Measurements from ENCODE around the gene ZNF385C. TPM values are rescaled to one million over a fixed set of nuclear protein-coding genes. Genes with fewer than 3 reads are reported as not detected.
"Not testable (repeated sequence)": the region's sequence is repeated elsewhere in the genome, so short reads cannot be mapped to it uniquely, and the experiment has no call there.

The ZNF385C gene
- total and polyA plus RNA-seq, 7 experiments from 2014 or later: 0.15 to 0.45 (median 0.23) TPM; not detected in 3

- not testable (repeated sequence) for H3K4me3 Mint-ChIP-seq
Measured at GRCh38 chr17:42140690-42141089, 42.4 kb upstream of the ZNF385C start.

GRCh38 chr17:42138749-42139492 is 40.6 kb upstream of the ZNF385C start:
- Mint-ChIP-seq H3K36me3 (peaks cover 3 to 18% (median 7%) of the 10 kb centered on the region in 5 donors), H3K4me1 (peaks cover 35 to 83% (median 59%) of the 10 kb centered on the region in 7 donors)
- CTCF ChIA-PET: interaction anchor here (0.7 to 1.2 kb wide), 2 partner anchors 13 to 200 kb away, joined by 3 read pairs; no protein-coding TSS in a partner anchor

More at GRCh38 chr17:42140690-42141089, 42.4 kb upstream of the ZNF385C start:
- H3K27me3 ChIP-seq (ENCODE audit: control insufficient read depth in 2 of 2, insufficient read depth in 2 of 2, low read length in 2 of 2); H3K4me3 ChIP-seq (ENCODE audit: low read length); H3K27ac ChIP-seq (ENCODE audit: low read depth, low read length); H3K27me3 Mint-ChIP-seq; H3K9me3 Mint-ChIP-seq; DNase-seq; H3K4me1 ChIP-seq (ENCODE audit: control insufficient read depth in 2 of 2, insufficient read depth in 2 of 2, low read length in 2 of 2); POLR2A ChIA-PET; ATAC-seq; H3K9me3 ChIP-seq (ENCODE audit: control insufficient read depth in 2 of 3, low read length in 3 of 3); intact Hi-C loops (cut with micrococcal nuclease): not testable (repeated sequence)
- CTCF ChIA-PET: interaction anchor here (0.9 kb wide), 1 partner anchor 233 kb away, joined by 3 read pairs; no protein-coding TSS in a partner anchor
- H3K4me1 Mint-ChIP-seq: peaks cover 24 to 72% (median 56%) of the 10 kb centered on the region in 7 donors
- H3K27ac Mint-ChIP-seq: peak overlapping the region in 2 of 9 donors; percentile 32 to 33
- peaks cover 0 to 57% (median 3%) of the 10 kb centered on the region in 3 experiments for H3K36me3 ChIP-seq (ENCODE audit: control insufficient read depth in 2 of 3, insufficient read depth in 3 of 3, low read length in 3 of 3)
- peaks cover 3 to 17% (median 7%) of the 10 kb centered on the region in 5 donors for H3K36me3 Mint-ChIP-seq

GRCh38 chr17:42136654-42137051 is 38.4 kb upstream of the ZNF385C start:
- ChIA-PET POLR2A (no interaction called here), CTCF (interaction anchor here (0.5 to 1.0 kb wide), 3 partner anchors 23 to 1852 kb away, joined by 3 to 5 read pairs (median 3); no protein-coding TSS in a partner anchor)
- Mint-ChIP-seq H3K9me3 (no peaks in the 10 kb centered on the region), H3K4me1 (peaks cover 42 to 87% (median 67%) of the 10 kb centered on the region in 7 donors), H3K27me3 (no peaks in the 10 kb centered on the region), H3K27ac (peak overlapping the region in 5 of 9 donors; percentile 24 to 81 (median 66)), H3K4me3 (peak overlapping the region in 1 of 10 donors; percentile 36), H3K36me3 (peaks cover 0 to 9% (median 3%) of the 10 kb centered on the region in 5 donors)
- no peak overlapping the region for H3K4me3 ChIP-seq (ENCODE audit: low read length)
- ATAC-seq (no peak), DNase-seq (no peak)
- intact Hi-C loops (cut with micrococcal nuclease): no loop called here
- H3K27ac ChIP-seq (ENCODE audit: low read depth, low read length): no peak overlapping the region
- peaks cover 0 to 35% (median 3%) of the 10 kb centered on the region in 3 experiments for H3K36me3 ChIP-seq (ENCODE audit: control insufficient read depth in 2 of 3, insufficient read depth in 3 of 3, low read length in 3 of 3)
- peaks cover 16 to 22% of the 10 kb centered on the region in 2 donors for H3K4me1 ChIP-seq (ENCODE audit: control insufficient read depth in 2 of 2, insufficient read depth in 2 of 2, low read length in 2 of 2)
- no peaks in the 10 kb centered on the region for H3K9me3 ChIP-seq (ENCODE audit: control insufficient read depth in 2 of 3, low read length in 3 of 3)
- H3K27me3 ChIP-seq (ENCODE audit: control insufficient read depth in 2 of 2, insufficient read depth in 2 of 2, low read length in 2 of 2): no peaks in the 10 kb centered on the region

More at GRCh38 chr17:42138749-42139492, 40.6 kb upstream of the ZNF385C start:
- peak overlapping the region in 2 of 9 donors; percentile 8 to 38 for H3K27ac Mint-ChIP-seq
- ATAC-seq (peak; percentile 7), DNase-seq (no peak)
- POLR2A ChIA-PET: no interaction called here
- H3K27me3 Mint-ChIP-seq: no peaks in the 10 kb centered on the region
- Histone ChIP-seq H3K27me3 (ENCODE audit: control insufficient read depth in 2 of 2, insufficient read depth in 2 of 2, low read length in 2 of 2) (no peaks in the 10 kb centered on the region), H3K4me1 (ENCODE audit: control insufficient read depth in 2 of 2, insufficient read depth in 2 of 2, low read length in 2 of 2) (peaks cover 7 to 11% of the 10 kb centered on the region in 2 donors), H3K4me3 (ENCODE audit: low read length) (no peak overlapping the region), H3K9me3 (ENCODE audit: control insufficient read depth in 2 of 3, low read length in 3 of 3) (no peaks in the 10 kb centered on the region), H3K27ac (ENCODE audit: low read depth, low read length) (no peak overlapping the region), H3K36me3 (ENCODE audit: control insufficient read depth in 2 of 3, insufficient read depth in 3 of 3, low read length in 3 of 3) (peaks cover 0 to 54% (median 3%) of the 10 kb centered on the region in 3 experiments)
- intact Hi-C loops (cut with micrococcal nuclease): no loop called here
- H3K9me3 Mint-ChIP-seq: no peaks in the 10 kb centered on the region
- H3K4me3 Mint-ChIP-seq: no peak overlapping the region

GRCh38 chr17:42135664-42136653 is 37.7 kb upstream of the ZNF385C start:
- H3K4me1 ChIP-seq (ENCODE audit: control insufficient read depth in 2 of 2, insufficient read depth in 2 of 2, low read length in 2 of 2): peaks cover 16 to 22% of the 10 kb centered on the region in 2 donors
- CTCF ChIA-PET: interaction anchor here (0.6 to 1.0 kb wide), 3 partner anchors 23 to 1853 kb away, joined by 3 read pairs; no protein-coding TSS in a partner anchor
- H3K4me3 Mint-ChIP-seq: peak overlapping the region in 8 of 10 donors; percentile 11 to 54 (median 34)
- intact Hi-C loops (cut with micrococcal nuclease): no loop called here
- H3K27me3 Mint-ChIP-seq: no peaks in the 10 kb centered on the region
- no peaks in the 10 kb centered on the region for H3K27me3 ChIP-seq (ENCODE audit: control insufficient read depth in 2 of 2, insufficient read depth in 2 of 2, low read length in 2 of 2)
- peak overlapping the region; percentile 66 to 91 (median 81) for H3K27ac Mint-ChIP-seq
- ATAC-seq: peak; percentile 64
- no peaks in the 10 kb centered on the region for H3K9me3 Mint-ChIP-seq
- no peaks in the 10 kb centered on the region for H3K9me3 ChIP-seq (ENCODE audit: control insufficient read depth in 2 of 3, low read length in 3 of 3)
- peaks cover 38 to 87% (median 67%) of the 10 kb centered on the region in 7 donors for H3K4me1 Mint-ChIP-seq
- H3K36me3 ChIP-seq (ENCODE audit: control insufficient read depth in 2 of 3, insufficient read depth in 3 of 3, low read length in 3 of 3): peaks cover 0 to 33% (median 0%) of the 10 kb centered on the region in 3 experiments
- no peak overlapping the region for H3K27ac ChIP-seq (ENCODE audit: low read depth, low read length)
- no peak for DNase-seq
- H3K36me3 Mint-ChIP-seq: peaks cover 0 to 12% (median 5%) of the 10 kb centered on the region in 5 donors
- no peak overlapping the region for H3K4me3 ChIP-seq (ENCODE audit: low read length)
- POLR2A ChIA-PET: no interaction called here

GRCh38 chr17:42135151-42135550 is 36.9 kb upstream of the ZNF385C start:
- H3K27me3 Mint-ChIP-seq: no peaks in the 10 kb centered on the region
- ChIA-PET POLR2A (interaction anchor here (0.6 kb wide), 1 partner anchor 211 kb away, joined by 5 read pairs; no protein-coding TSS in a partner anchor), CTCF (no interaction called here)
- Histone ChIP-seq H3K4me1 (ENCODE audit: control insufficient read depth in 2 of 2, insufficient read depth in 2 of 2, low read length in 2 of 2) (peaks cover 16 to 22% of the 10 kb centered on the region in 2 donors), H3K36me3 (ENCODE audit: control insufficient read depth in 2 of 3, insufficient read depth in 3 of 3, low read length in 3 of 3) (peaks cover 0 to 40% (median under 1%) of the 10 kb centered on the region in 3 experiments), H3K4me3 (ENCODE audit: low read length) (no peak overlapping the region), H3K9me3 (ENCODE audit: control insufficient read depth in 2 of 3, low read length in 3 of 3) (no peaks in the 10 kb centered on the region), H3K27ac (ENCODE audit: low read depth, low read length) (no peak overlapping the region), H3K27me3 (ENCODE audit: control insufficient read depth in 2 of 2, insufficient read depth in 2 of 2, low read length in 2 of 2) (no peaks in the 10 kb centered on the region)
- H3K4me1 Mint-ChIP-seq: peaks cover 36 to 83% (median 64%) of the 10 kb centered on the region in 7 donors
- H3K9me3 Mint-ChIP-seq: no peaks in the 10 kb centered on the region
- peak overlapping the region in 6 of 9 donors; percentile 73 to 91 (median 82) for H3K27ac Mint-ChIP-seq
- peak overlapping the region in 2 of 10 donors; percentile 11 to 36 for H3K4me3 Mint-ChIP-seq
- DNase-seq (no peak), ATAC-seq (no peak)
- intact Hi-C loops (cut with micrococcal nuclease): no loop called here
- peaks cover 0 to 10% (median 8%) of the 10 kb centered on the region in 5 donors for H3K36me3 Mint-ChIP-seq

Data from naive thymus-derived CD4-positive, alpha-beta T cell (primary cell).